PC-3 (cell line): Measurements from ENCODE around the gene ALG6.
"Not testable (repeated sequence)": the region's sequence is repeated elsewhere in the genome, so short reads cannot be mapped to it uniquely, and the experiment has no call there.

Experiments used
- CTCF ChIP-seq: fragments of 300-600 bp; sonication (generic); conservative IDR thresholded peaks from 2 replicates; pipeline ENCODE4 v1.5.1; 2017; ENCODE audit warnings: antibody characterized with exemption, low read depth, mild to moderate bottlenecking, low read length
- EZH2 ChIP-seq: fragments of 300-600 bp; sonication (generic); IDR thresholded peaks from one replicate; pipeline ENCODE4 v1.6.1; 2017; ENCODE audit warnings: antibody characterized with exemption, mild to moderate bottlenecking, low read length; ENCODE audit not compliant: unreplicated experiment
- EZH2phosphoT487 ChIP-seq: fragments of 300-600 bp; sonication (generic); IDR thresholded peaks from 2 replicates; pipeline ENCODE4 v1.6.1; 2018; ENCODE audit warnings: mild to moderate bottlenecking, antibody characterized with exemption, low read length, borderline replicate concordance

DNA sequence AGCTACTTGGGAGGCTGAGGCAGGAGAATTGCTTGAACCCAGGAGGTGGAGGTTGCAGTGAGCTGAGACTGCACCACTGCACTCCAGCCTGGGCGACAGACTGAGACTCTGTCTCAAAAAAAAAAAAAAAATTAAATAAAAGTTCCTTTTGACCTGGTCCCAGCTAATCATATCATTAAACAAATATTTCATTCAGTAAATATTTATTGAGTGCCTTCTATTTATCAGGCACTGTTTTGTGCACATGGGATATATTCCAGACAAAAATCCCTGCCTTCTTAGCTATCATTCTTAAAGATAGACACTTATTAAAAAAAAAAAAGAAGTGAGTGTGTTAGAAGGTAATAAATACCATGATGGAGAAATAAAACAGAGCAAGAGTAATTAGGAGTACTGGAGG, 53.3 kb downstream of the ALG6 start:
- not testable (repeated sequence) for TF ChIP-seq CTCF, EZH2, EZH2phosphoT487
